UCSD-AML1 (cell line): Measurements from ENCODE around the gene USP48.

ENCODE experiments used
- DNase-seq: peaks from one replicate; lab custom pipeline; 2025; ENCODE audit not compliant: unreplicated experiment; lab: John Stamatoyannopoulos, UW

The USP48 gene

GRCh38 chr1:21749859-21750468 is 33.0 kb downstream of the USP48 start:
- DNase-seq: no peak

- DNase-seq: no peak
These were observed 33.8 kb downstream of the USP48 start for GRCh38 chr1:21749109-21749508.

- no peak for DNase-seq
These were observed 39.5 kb downstream of the USP48 start for GRCh38 chr1:21743476-21743875.

GRCh38 chr1:21742578-21742977 is 40.4 kb downstream of the USP48 start:
- no peak for DNase-seq

GRCh38 chr1:21741206-21741605 is 41.7 kb downstream of the USP48 start:
- no peak for DNase-seq

GRCh38 chr1:21736876-21737275 is 46.1 kb downstream of the USP48 start:
- DNase-seq: no peak

- DNase-seq: no peak
These were observed 46.9 kb downstream of the USP48 start for GRCh38 chr1:21736011-21736410.

GRCh38 chr1:21734526-21734925 is 48.4 kb downstream of the USP48 start:
- DNase-seq: no peak

GRCh38 chr1:21732664-21733063 is 50.3 kb downstream of the USP48 start:
- no peak for DNase-seq

GRCh38 chr1:21725748-21726392 is 57.1 kb downstream of the USP48 start:
- no peak for DNase-seq

GRCh38 chr1:21724570-21724969 is 58.4 kb downstream of the USP48 start:
- no peak for DNase-seq

- no peak for DNase-seq
These were observed 58.9 kb downstream of the USP48 start for GRCh38 chr1:21724098-21724497.

GRCh38 chr1:21721295-21721985 is 61.5 kb downstream of the USP48 start:
- DNase-seq: no peak

GRCh38 chr1:21716169-21716568 is 66.8 kb downstream of the USP48 start:
- DNase-seq: no peak

- DNase-seq: no peak
These were observed 75.1 kb downstream of the USP48 start for GRCh38 chr1:21707891-21708290.

- DNase-seq: no peak
These were observed 75.7 kb downstream of the USP48 start for GRCh38 chr1:21707086-21707840.

- DNase-seq: no peak
These were observed 76.7 kb downstream of the USP48 start for GRCh38 chr1:21706151-21706835.

- DNase-seq: no peak
These were observed 77.5 kb downstream of the USP48 start for GRCh38 chr1:21705303-21705980.

- no peak for DNase-seq
These were observed 78.8 kb downstream of the USP48 start for GRCh38 chr1:21704145-21704544.

- DNase-seq: no peak
These were observed 79.5 kb downstream of the USP48 start for GRCh38 chr1:21703318-21703963.
